A549 (cell line): ENCODE measurements around the gene CACNA1D. TPM values are rescaled to one million over a fixed set of nuclear protein-coding genes. Genes with fewer than 3 reads are reported as not detected.

Source experiments
- ATAC-seq, 2 experiments: fragments of 200-7000 bp in 1 of 2; fragments of >200 bp in 1 of 2; cut with Nextera tagmentation in 1 of 2; cut with Tn5 transposase in 1 of 2; 3 replicates each; pipeline versions ENCODE4 v1.8.0 to v1.9.1; 2018 to 2020; ENCODE audit warnings: mild to moderate bottlenecking in 1 of 2, moderate library complexity in 1 of 2
- CTCF ChIA-PET: fragments of 300-600 bp; sonication (Branson Sonifier 250); formaldehyde crosslinking; extraction: SDS; loops from one replicate; lab custom pipeline; 2021; ENCODE audit warnings: antibody characterized with exemption, inconsistent platforms; lab: Yijun Ruan, JAX
- POLR2A ChIA-PET: fragments of 350-600 bp; formaldehyde crosslinking; extraction: SDS; loops from one replicate; lab custom pipeline; 2021; ENCODE audit warnings: antibody characterized with exemption, inconsistent platforms; lab: Yijun Ruan, JAX
- DNase-seq, 2 experiments: peaks; one replicate each; pipeline versions ENCODE4 v3.0.0 to v3.0.0-alpha.2; 2011 to 2016; ENCODE audit warnings: low read depth in 1 of 2, low spot score in 1 of 2
- FAIRE-seq: peaks from 2 replicates; lab custom pipeline; 2011; peaks lifted over from hg19 to GRCh38; lab: Jason Lieb, UNC
- H3K27ac ChIP-seq, 2 experiments: fragments of >200 bp; sonication (Bioruptor Twin); formaldehyde crosslinking; 3 replicates each; pipeline ENCODE4 v1.5.1; 2016 to 2017
- H3K4me1 ChIP-seq: fragments of >200 bp; sonication (Bioruptor Twin); formaldehyde crosslinking; 3 replicates; pipeline ENCODE4 v1.6.1; 2016
- H3K4me2 ChIP-seq: fragments of >200 bp; sonication (Bioruptor Twin); formaldehyde crosslinking; 3 replicates; pipeline ENCODE4 v1.6.1; 2016
- H3K4me3 ChIP-seq: fragments of >200 bp; sonication (Bioruptor Twin); formaldehyde crosslinking; 3 replicates; pipeline ENCODE4 v1.5.1; 2016
- H3K9me3 ChIP-seq: fragments of >200 bp; sonication (Bioruptor Twin); formaldehyde crosslinking; 3 replicates; pipeline ENCODE4 v1.6.1; 2016
- ATOH8 ChIP-seq: fragments of 250-450 bp; sonication (Bioruptor Pico); IDR thresholded peaks from 2 replicates; pipeline ENCODE4 v1.5.0; 2020; ENCODE audit warnings: low read depth, mild to moderate bottlenecking, moderate library complexity
- CEBPB ChIP-seq, 2 experiments: fragments of >200 bp in 1 of 2; sonication (Bioruptor Twin) in 1 of 2; formaldehyde crosslinking in 1 of 2; IDR thresholded peaks; 2 replicates each; pipeline ENCODE4 v1.6.1; 2012 to 2016
- CHD2 ChIP-seq: fragments of 150-350 bp; IDR thresholded peaks from 2 replicates; pipeline ENCODE4 v1.6.1; 2014; ENCODE audit warnings: low read length; ENCODE audit not compliant: partially characterized antibody
- EHMT2 ChIP-seq: fragments of 200-600 bp; sonication (generic); IDR thresholded peaks from 2 replicates; pipeline ENCODE4 v1.6.1; 2016; ENCODE audit warnings: antibody characterized with exemption, low read depth, mild to moderate bottlenecking, moderate library complexity
- FOSL2 ChIP-seq, 2 experiments: fragments of 450-650 bp in 1 of 2; fragments of >200 bp in 1 of 2; sonication (Bioruptor Twin) in 1 of 2; formaldehyde crosslinking; IDR thresholded peaks; 2 replicates each; pipeline versions ENCODE4 v1.5.0 to v1.6.1; 2016 to 2020; ENCODE audit warnings: mild to moderate bottlenecking in 1 of 2, moderate library complexity in 1 of 2
- HDAC2 ChIP-seq: fragments of 200-600 bp; sonication (generic); IDR thresholded peaks from 2 replicates; pipeline ENCODE4 v1.6.1; 2016
- HES2 ChIP-seq: fragments of >200 bp; sonication (Bioruptor Twin); formaldehyde crosslinking; IDR thresholded peaks from 2 replicates; pipeline ENCODE4 v1.6.1; 2016
- HEYL ChIP-seq: fragments of 250-450 bp; sonication (Bioruptor Pico); IDR thresholded peaks from 2 replicates; pipeline ENCODE4 v1.8.0; 2021; ENCODE audit warnings: mild to moderate bottlenecking, moderate library complexity
- HOXA7 ChIP-seq: fragments of 250-450 bp; sonication (Bioruptor Pico); IDR thresholded peaks from 2 replicates; pipeline ENCODE4 v1.5.0; 2020; ENCODE audit warnings: mild to moderate bottlenecking, moderate library complexity
- HOXB5 ChIP-seq: fragments of 250-450 bp; sonication (Bioruptor Pico); IDR thresholded peaks from 2 replicates; pipeline ENCODE4 v1.5.0; 2020; ENCODE audit warnings: mild to moderate bottlenecking, moderate library complexity
- MAFK ChIP-seq: fragments of 450-650 bp; IDR thresholded peaks from 2 replicates; pipeline ENCODE4 v1.6.1; 2014; ENCODE audit not compliant: partially characterized antibody
- MAX ChIP-seq: IDR thresholded peaks from 2 replicates; pipeline ENCODE4 v1.6.1; 2012
- MAZ ChIP-seq: fragments of 150-350 bp; IDR thresholded peaks from 2 replicates; pipeline ENCODE4 v1.6.1; 2014; ENCODE audit warnings: antibody characterized with exemption, low read depth, low read length, borderline replicate concordance
- MYC ChIP-seq: IDR thresholded peaks from 2 replicates; pipeline ENCODE4 v1.6.1; 2012; ENCODE audit warnings: mild to moderate bottlenecking, inconsistent platforms, low read length, improper control_type of control experiment, borderline replicate concordance
- NFE2L2 ChIP-seq: fragments of 150-350 bp; conservative IDR thresholded peaks from 2 replicates; pipeline ENCODE4 v1.6.1; 2014; ENCODE audit warnings: low read length
- NR3C1 ChIP-seq: fragments of >200 bp; sonication (Bioruptor Twin); formaldehyde crosslinking; IDR thresholded peaks from 3 replicates; pipeline ENCODE4 v1.6.1; 2017
- PHF8 ChIP-seq: fragments of 200-600 bp; sonication (generic); IDR thresholded peaks from 2 replicates; pipeline ENCODE4 v1.6.1; 2016; ENCODE audit warnings: low read depth, mild to moderate bottlenecking, antibody characterized with exemption, moderate library complexity, borderline replicate concordance
- POLR2A ChIP-seq: IDR thresholded peaks from 2 replicates; pipeline ENCODE4 v1.6.1; 2012; ENCODE audit warnings: mild to moderate bottlenecking, low read length
- RAD21 ChIP-seq, 2 experiments: fragments of >200 bp in 1 of 2; sonication (Bioruptor Twin) in 1 of 2; formaldehyde crosslinking in 1 of 2; IDR thresholded peaks in 1 of 2; conservative IDR thresholded peaks in 1 of 2; 2 replicates in 1 of 2; 3 replicates in 1 of 2; pipeline ENCODE4 v1.6.1; 2012 to 2018; ENCODE audit warnings: inconsistent platforms in 1 of 2
- RARB ChIP-seq: fragments of 250-450 bp; sonication (Bioruptor Pico); IDR thresholded peaks from 2 replicates; pipeline ENCODE4 v1.8.0; 2021; ENCODE audit warnings: mild to moderate bottlenecking, moderate library complexity
- RFX5 ChIP-seq: fragments of 450-650 bp; IDR thresholded peaks from 2 replicates; pipeline ENCODE4 v1.7.1; 2014; ENCODE audit warnings: antibody characterized with exemption, mild to moderate bottlenecking, moderate library complexity
- RNF2 ChIP-seq: fragments of 200-600 bp; sonication (generic); IDR thresholded peaks from 2 replicates; pipeline ENCODE4 v1.6.1; 2016; ENCODE audit warnings: low read depth, mild to moderate bottlenecking, antibody characterized with exemption, moderate library complexity, borderline replicate concordance
- USF2 ChIP-seq: fragments of 450-650 bp; IDR thresholded peaks from 2 replicates; pipeline ENCODE4 v1.6.1; 2014; ENCODE audit warnings: antibody characterized with exemption
- WGBS: methylation state at CpG from one replicate; pipeline ENCODE4 v1.1.6; 2017; ENCODE audit errors: missing lambda C conversion rate; 5-methylcytosine and 5-hydroxymethylcytosine counted together
- polyA plus RNA-seq, 4 experiments: library from polyadenylated mRNA; depleted of rRNA in 3 of 4; stranded (reverse); fragments of >200 nt; fragmentation: RNase III in 1 of 4; extraction: RNeasy Plus Mini Kit Qiagen cat#74134 plus additional on column Dnase treatment in 1 of 4; gene quantifications; 2 replicates in 3 of 4; 3 replicates in 1 of 4; pipeline ENCODE4 v1.2.3, GENCODE V29; 2011 to 2017

Gene CACNA1D
- polyA plus RNA-seq, 2 of the 4 experiments (the other 2 are of a cell fraction) = 1.1 to 10.7 TPM

GRCh38 chr3:53764026-53764775, 269.8 kb downstream of the CACNA1D start:
- CTCF ChIA-PET = no interaction called here
- WGBS = 81% methylated on average over 14 of the region's 14 CpGs
- no peaks in the 10 kb centered on the region for H3K9me3 ChIP-seq
- no peak for FAIRE-seq
- POLR2A ChIA-PET = no interaction called here
- DNase-seq = no peak
- H3K4me3 ChIP-seq = no peak overlapping the region
- no peak overlapping the region for H3K4me2 ChIP-seq
- H3K4me1 ChIP-seq = no peaks in the 10 kb centered on the region
- TF ChIP-seq MAFK (no peak), RARB (CRISPR knock-in tag) (no peak), NR3C1 (no peak), CHD2 (no peak), HOXA7 (CRISPR knock-in tag) (no peak), PHF8 (no peak), MYC (no peak), HEYL (CRISPR knock-in tag) (no peak), MAZ (no peak), HES2 (no peak), HOXB5 (no peak), RNF2 (no peak), HDAC2 (no peak), NFE2L2 (no peak), POLR2A (no peak), USF2 (no peak), ATOH8 (no peak), RFX5 (no peak), EHMT2 (no peak), MAX (no peak)
- TF ChIP-seq, all 56 proteins: peak for 0
- no peak for ATAC-seq
- H3K27ac ChIP-seq = no peak overlapping the region

- CTCF ChIA-PET = interaction anchor here (1.4 kb wide), 1 partner anchor 56 kb away, joined by 3 read pairs; no protein-coding TSS in a partner anchor
- Histone ChIP-seq H3K4me1 (no peaks in the 10 kb centered on the region), H3K27ac (no peak overlapping the region), H3K4me2 (no peak overlapping the region), H3K9me3 (no peaks in the 10 kb centered on the region), H3K4me3 (no peak overlapping the region)
- ATAC-seq (no peak), FAIRE-seq (no peak), DNase-seq (no peak)
- POLR2A ChIA-PET = no interaction called here
- WGBS = 61% methylated on average over 5 of the region's 5 CpGs
- TF ChIP-seq CEBPB (IDR thresholded peaks at IDR 0.05) (no peak), MAZ (no peak), FOSL2 (IDR thresholded peaks at IDR 0.05) (no peak), FOSL2 (CRISPR knock-in tag; IDR thresholded peaks at IDR 0.05) (no peak), RNF2 (no peak), USF2 (no peak), RAD21 (conservative IDR thresholded peaks at IDR 0.05 in 1 of 2, IDR thresholded peaks at IDR 0.05 in 1 of 2) (no peak)
- TF ChIP-seq, all 56 proteins: peak for 0
Observed at GRCh38 chr3:53765753-53766152, 271.3 kb downstream of the CACNA1D start.
